NCI-H1092 (cell line): ENCODE data around the gene ZNF473.
"Not testable (repeated sequence)": the region's sequence is repeated elsewhere in the genome, so short reads cannot be mapped to it uniquely, and the experiment has no call there.

Experiments
- DNase-seq: peaks from one replicate; lab custom pipeline; 2025; lab: John Stamatoyannopoulos, UW

Gene ZNF473

GRCh38 chr19:50050406-50051227 lies 24.8 kb downstream of the ZNF473 start:
- DNase-seq: peak; percentile 46

GRCh38 chr19:50051228-50051895 lies 25.6 kb downstream of the ZNF473 start:
- not testable (repeated sequence) for DNase-seq

DNA sequence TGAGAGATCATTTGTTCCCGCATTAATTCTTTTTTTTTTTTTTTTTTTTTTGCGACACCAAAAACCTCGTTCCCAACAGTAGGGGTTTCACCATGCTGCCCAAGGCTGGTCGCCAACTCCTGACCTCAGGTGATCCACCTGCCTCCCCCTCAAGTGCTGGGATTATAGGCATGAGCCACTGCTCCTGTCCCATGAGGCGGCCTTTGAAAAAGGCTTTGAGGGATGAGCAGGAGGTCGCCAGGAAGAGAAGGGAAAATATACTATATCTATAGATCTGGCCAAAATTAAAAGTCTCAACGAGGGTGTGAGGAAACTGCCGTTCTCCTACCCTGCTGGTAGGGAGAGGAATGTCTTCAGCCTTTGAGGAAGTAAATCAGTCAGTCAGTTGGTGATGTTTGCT lies 26.2 kb downstream of the ZNF473 start:
- no peak for DNase-seq

GRCh38 chr19:50053119-50053518 lies 27.3 kb downstream of the ZNF473 start:
- no peak for DNase-seq

- no peak for DNase-seq
Measured at GRCh38 chr19:50058425-50058824, 32.6 kb downstream of the ZNF473 start.

GRCh38 chr19:50059045-50059444 lies 33.2 kb downstream of the ZNF473 start:
- no peak for DNase-seq

GRCh38 chr19:50060107-50060506 lies 34.3 kb downstream of the ZNF473 start:
- no peak for DNase-seq

DNA sequence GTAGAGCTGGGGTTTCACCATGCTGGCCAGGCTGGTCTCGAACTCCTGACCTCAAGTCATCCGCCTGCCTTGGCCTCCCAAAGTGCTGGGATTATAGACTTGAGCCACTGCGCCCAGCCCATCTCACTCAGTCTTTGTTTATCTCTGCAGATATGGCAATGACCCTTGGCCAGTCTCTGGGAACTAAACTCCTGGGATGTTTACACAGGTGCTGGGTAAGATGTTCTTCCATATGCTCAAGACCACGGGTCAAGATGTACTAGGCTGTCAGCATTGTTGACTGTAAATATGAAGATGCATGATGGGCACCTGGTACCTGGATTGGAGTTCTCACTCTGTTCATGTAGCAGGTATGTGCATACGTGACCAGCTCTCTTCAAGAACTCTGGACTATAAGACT lies 35.8 kb downstream of the ZNF473 start:
- DNase-seq: no peak

GRCh38 chr19:50065938-50066337 lies 40.1 kb downstream of the ZNF473 start:
- DNase-seq: no peak

- DNase-seq: no peak
Measured at GRCh38 chr19:50067575-50067974, 41.8 kb downstream of the ZNF473 start.

DNA sequence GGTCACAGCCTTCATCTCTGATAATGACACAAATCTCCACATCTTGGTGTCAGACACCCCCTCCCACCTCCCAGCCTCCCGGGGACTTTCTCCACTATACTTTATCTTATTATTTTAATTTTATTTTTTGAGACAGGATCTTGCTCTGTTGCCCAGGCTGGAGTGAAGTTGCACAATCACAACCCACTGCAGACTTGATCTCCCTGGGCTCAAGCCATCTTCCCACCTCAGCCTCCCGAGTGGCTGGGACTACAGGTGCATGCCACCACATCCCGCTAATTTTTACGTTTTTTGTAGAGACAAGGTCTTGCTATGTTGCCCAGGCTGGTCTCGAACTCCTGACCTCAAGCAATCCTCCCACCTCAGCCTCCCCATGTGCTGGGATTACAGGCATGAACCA lies 42.6 kb downstream of the ZNF473 start:
- DNase-seq: not testable (repeated sequence)

DNA sequence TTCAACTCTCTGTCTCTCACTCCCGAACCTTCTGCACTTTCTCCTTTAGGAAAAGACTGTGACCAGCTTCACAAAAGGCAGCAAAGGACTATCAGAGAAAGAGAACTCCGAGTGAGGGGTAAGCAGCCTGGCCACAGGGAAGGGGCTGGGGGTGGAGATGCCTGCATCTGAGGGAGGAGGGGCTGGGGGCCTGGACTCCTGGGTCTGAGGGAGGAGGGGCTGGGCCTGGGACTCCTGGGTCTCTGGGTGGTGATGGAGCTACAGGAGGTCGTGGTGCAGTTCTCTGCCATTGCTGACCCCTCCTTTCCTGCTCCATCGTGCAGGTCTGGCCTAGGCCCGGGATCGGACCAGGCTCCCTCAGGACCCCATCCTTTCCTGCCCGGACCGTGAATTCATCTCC lies 49.3 kb downstream of the ZNF473 start:
- not testable (repeated sequence) for DNase-seq

GRCh38 chr19:50075644-50076372 lies 50.0 kb downstream of the ZNF473 start:
- DNase-seq: not testable (repeated sequence)

- not testable (repeated sequence) for DNase-seq
Measured at GRCh38 chr19:50076581-50077355, 51.0 kb downstream of the ZNF473 start.

DNA sequence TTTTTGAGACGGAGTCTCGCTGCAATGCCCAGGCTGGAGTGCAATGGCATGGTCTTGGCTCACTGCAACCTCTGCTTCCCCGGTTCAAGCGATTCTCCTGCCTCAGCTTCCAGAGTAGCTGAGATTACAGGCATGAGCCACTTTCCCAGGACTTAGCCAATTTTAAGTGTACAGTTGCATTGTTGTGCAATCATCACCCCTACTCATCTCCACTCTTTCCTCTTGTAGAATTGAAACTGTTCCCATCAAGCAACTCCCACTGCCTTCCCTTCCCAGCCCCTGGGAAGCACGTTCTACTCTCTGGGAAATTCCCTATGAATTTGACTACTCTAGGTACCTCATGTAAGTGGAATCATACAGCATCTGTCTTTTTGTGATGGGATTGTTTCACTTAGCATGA lies 53.2 kb downstream of the ZNF473 start:
- not testable (repeated sequence) for DNase-seq

GRCh38 chr19:50084440-50084839 lies 58.6 kb downstream of the ZNF473 start:
- not testable (repeated sequence) for DNase-seq

- not testable (repeated sequence) for DNase-seq
Measured at GRCh38 chr19:50087153-50087552, 61.3 kb downstream of the ZNF473 start.

- not testable (repeated sequence) for DNase-seq
Measured at GRCh38 chr19:50090706-50091105, 64.9 kb downstream of the ZNF473 start.

- DNase-seq: not testable (repeated sequence)
Measured at GRCh38 chr19:50091786-50092185, 66.0 kb downstream of the ZNF473 start.

- not testable (repeated sequence) for DNase-seq
Measured at GRCh38 chr19:50092597-50092996, 66.8 kb downstream of the ZNF473 start.

GRCh38 chr19:50097884-50098283 lies 72.1 kb downstream of the ZNF473 start:
- DNase-seq: not testable (repeated sequence)

DNA sequence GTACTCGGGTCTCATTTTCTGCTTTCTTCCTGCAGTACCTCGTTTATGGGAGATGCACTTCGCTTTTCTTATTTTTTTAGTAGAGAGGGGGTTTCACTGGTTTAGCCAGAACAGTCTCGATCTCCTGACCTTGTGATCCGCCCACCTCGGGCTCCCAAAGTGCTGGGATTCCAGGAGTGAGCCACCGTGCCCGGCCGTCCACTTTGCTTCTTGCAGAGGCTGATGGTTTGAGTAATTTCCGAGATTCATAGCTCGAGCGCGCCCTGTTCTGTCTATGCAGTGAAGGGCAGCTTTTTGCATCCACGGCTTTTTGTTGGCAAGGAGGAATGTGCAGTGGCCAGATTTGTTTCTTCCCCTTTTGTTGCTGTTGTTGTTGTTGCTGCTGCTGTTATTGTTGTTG lies 73.1 kb downstream of the ZNF473 start:
- DNase-seq: not testable (repeated sequence)
